KOPT-K1 (cell line): ENCODE results near the gene RING1.

Experiments used
- H3K27ac ChIP-seq: fragments of 200-600 bp; sonication (generic); 2 replicates; pipeline ENCODE4 v1.5.1; 2016; ENCODE audit warnings: antibody characterized with exemption, mild to moderate bottlenecking, low read depth, low read length; ENCODE audit not compliant: poor library complexity, severe bottlenecking
- H3K36me3 ChIP-seq: fragments of 200-600 bp; sonication (generic); 2 replicates; pipeline ENCODE4 v1.5.1; 2017; ENCODE audit warnings: antibody characterized with exemption, mild to moderate bottlenecking, low read length, moderate library complexity; ENCODE audit not compliant: insufficient read depth
- H3K9me3 ChIP-seq: fragments of 200-600 bp; sonication (generic); 2 replicates; pipeline ENCODE4 v1.5.1; 2017; ENCODE audit warnings: antibody characterized with exemption, low read length, mild to moderate bottlenecking; ENCODE audit not compliant: insufficient read depth, poor library complexity, severe bottlenecking

RING1 gene

GRCh38 chr6:33169291-33170175 lies 38.8 kb upstream of the RING1 start:
- Histone ChIP-seq H3K9me3 (no peaks in the 10 kb centered on the region), H3K27ac (no peak overlapping the region), H3K36me3 (no peaks in the 10 kb centered on the region)

- Histone ChIP-seq H3K9me3 (no peaks in the 10 kb centered on the region), H3K36me3 (no peaks in the 10 kb centered on the region), H3K27ac (no peak overlapping the region)
Observed at GRCh38 chr6:33170176-33171015, 37.9 kb upstream of the RING1 start.

DNA sequence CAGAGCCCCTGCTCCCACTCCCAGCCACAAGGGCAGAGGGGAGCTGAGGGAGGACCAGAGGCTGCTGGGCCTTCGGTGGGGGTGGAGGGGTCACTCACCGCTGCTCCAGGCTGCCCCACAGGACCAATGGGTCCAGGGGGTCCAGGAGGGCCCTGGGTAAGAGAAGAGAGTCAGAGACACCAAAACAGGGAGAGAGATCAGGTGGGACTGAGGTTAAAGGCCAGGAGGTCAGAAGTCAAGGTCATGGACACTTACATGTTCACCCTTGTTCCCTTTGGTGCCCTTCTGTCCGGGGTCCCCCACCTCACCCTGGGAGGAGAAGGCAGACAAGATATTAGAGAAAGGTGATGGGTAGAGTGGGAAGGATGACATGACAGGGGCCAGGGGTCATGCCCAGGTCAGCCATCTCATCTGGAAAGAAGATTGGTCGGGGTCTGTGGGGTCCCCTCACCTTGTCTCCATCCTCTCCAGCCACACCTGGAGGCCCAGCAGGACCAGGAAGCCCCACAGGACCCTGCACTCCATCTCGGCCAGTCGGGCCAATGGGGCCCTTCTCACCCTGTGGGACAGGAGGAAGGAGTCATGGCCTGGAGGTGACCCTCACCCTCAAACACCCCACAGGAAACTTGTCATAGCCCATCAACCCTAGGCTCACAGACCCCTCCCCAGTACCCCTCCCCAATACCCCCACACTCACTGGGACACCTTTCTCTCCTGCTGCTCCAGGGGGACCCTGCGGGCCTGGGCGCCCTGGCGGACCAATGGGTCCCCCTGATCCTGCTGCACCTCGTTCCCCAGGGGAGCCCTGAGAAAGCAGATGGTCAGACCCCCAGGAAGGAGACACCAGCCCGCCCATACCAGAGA lies 37.1 kb upstream of the RING1 start:
- H3K36me3 ChIP-seq, result no peaks in the 10 kb centered on the region
- H3K9me3 ChIP-seq, result no peaks in the 10 kb centered on the region
- no peak overlapping the region for H3K27ac ChIP-seq

GRCh38 chr6:33171880-33172687 lies 36.2 kb upstream of the RING1 start:
- H3K27ac ChIP-seq, result no peak overlapping the region
- H3K36me3 ChIP-seq, result no peaks in the 10 kb centered on the region
- H3K9me3 ChIP-seq, result no peaks in the 10 kb centered on the region

DNA sequence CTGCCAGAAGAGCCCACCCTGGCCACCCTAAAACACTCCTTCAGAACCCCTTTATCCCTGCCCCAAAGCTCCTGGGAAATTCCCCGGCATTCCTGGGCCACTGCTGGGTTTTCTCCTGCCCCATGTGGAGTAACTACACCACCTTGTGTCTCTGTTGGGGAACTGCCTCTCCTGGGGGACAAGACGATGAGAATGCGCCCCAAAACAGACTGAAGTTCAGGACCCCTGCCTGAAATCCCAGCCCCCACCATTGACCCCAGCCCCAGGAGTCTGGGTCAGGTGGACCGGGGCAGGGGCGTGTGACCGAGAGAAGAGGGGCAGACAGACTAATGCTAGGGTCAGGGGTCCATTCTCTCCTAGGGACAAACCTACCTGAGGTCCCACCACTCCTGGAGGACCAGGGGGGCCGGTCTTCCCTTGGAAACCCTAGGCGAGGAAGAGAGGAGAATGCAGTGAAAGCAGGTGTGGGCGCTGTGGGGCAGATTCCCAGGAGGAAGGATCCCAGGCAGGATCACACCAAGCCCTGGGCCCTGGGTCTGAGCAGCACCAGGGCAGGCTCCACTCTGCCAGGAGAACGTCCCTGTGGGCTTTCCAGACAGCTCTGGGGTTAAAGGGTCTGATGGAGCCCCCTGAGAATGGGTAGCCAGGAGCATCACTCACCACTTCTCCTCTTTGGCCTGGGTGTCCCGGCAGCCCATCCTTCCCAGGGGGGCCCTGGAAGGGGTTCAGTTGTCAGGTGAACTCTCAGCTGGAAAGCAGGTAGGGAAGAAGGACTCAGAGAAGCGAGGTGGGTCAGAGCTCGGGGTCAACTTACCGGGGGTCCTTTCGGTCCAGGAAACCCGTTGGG lies 35.4 kb upstream of the RING1 start:
- Histone ChIP-seq H3K36me3 (no peaks in the 10 kb centered on the region), H3K27ac (no peak overlapping the region), H3K9me3 (no peaks in the 10 kb centered on the region)

DNA sequence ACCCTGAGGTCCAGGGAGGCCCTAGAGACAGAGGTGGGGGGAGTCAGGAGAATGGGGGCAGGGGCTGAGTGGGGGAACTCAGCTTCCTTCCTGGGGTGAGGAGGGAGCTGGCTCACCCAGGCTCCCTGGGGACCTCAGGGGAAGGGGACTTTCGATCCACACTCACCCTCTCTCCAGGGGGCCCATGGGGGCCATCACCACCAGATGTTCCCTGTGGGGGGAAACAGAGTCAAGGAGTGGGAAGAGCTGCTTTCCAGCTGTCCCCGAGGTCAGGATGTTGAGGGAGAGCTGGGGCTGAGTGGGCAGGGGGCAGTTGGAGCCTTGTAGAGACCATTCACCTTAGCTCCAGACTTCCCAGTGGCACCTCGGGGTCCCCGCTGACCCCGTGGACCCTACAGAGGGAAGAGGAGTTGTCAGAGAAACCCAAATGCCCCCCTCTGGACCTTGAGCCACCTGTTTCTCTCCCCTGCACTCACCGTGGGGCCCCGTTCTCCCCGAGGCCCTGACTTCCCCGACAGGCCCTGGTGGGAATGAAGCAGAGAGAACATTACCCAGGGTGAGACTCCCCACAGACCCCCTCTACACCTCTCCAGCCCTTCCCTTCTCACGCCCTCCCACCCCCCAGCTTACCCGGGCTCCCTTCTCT lies 34.6 kb upstream of the RING1 start:
- no peak overlapping the region for H3K27ac ChIP-seq
- H3K9me3 ChIP-seq, result no peaks in the 10 kb centered on the region
- H3K36me3 ChIP-seq, result no peaks in the 10 kb centered on the region

- H3K9me3 ChIP-seq, result no peaks in the 10 kb centered on the region
- no peaks in the 10 kb centered on the region for H3K36me3 ChIP-seq
- no peak overlapping the region for H3K27ac ChIP-seq
Observed at GRCh38 chr6:33174784-33175183, 33.5 kb upstream of the RING1 start.

DNA sequence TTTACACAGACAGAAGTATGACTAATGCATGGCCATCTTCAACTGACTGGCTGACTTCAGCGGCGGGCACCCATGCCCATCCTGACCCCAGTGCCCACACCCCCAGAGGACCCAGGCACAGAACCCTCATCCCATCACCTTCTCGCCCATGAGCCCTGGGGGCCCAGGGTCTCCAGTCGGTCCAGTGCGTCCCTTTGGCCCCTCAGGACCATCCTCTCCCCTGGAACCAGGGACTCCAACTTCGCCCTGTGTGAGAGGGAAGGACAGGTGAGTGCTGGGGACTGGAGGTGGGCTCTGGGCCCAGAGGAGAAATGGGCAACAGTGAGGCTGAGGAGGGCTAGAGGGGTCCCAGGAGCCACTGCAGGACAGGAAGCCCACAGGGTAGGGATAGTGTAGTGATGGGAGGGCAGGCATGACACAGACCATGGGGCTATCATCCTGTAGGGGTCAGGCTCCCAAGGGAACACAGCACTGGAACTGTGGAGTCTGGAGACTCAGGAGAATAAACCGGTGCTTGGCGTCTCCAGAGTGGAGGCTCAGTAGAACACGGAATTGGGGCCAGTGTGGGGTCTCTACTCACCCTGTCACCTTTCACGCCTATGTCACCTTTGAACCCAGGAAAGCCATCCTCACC lies 32.7 kb upstream of the RING1 start:
- H3K27ac ChIP-seq, result no peak overlapping the region
- no peaks in the 10 kb centered on the region for H3K9me3 ChIP-seq
- no peaks in the 10 kb centered on the region for H3K36me3 ChIP-seq

GRCh38 chr6:33176906-33177305 lies 31.4 kb upstream of the RING1 start:
- H3K27ac ChIP-seq, result no peak overlapping the region
- H3K9me3 ChIP-seq, result no peaks in the 10 kb centered on the region
- no peaks in the 10 kb centered on the region for H3K36me3 ChIP-seq

DNA sequence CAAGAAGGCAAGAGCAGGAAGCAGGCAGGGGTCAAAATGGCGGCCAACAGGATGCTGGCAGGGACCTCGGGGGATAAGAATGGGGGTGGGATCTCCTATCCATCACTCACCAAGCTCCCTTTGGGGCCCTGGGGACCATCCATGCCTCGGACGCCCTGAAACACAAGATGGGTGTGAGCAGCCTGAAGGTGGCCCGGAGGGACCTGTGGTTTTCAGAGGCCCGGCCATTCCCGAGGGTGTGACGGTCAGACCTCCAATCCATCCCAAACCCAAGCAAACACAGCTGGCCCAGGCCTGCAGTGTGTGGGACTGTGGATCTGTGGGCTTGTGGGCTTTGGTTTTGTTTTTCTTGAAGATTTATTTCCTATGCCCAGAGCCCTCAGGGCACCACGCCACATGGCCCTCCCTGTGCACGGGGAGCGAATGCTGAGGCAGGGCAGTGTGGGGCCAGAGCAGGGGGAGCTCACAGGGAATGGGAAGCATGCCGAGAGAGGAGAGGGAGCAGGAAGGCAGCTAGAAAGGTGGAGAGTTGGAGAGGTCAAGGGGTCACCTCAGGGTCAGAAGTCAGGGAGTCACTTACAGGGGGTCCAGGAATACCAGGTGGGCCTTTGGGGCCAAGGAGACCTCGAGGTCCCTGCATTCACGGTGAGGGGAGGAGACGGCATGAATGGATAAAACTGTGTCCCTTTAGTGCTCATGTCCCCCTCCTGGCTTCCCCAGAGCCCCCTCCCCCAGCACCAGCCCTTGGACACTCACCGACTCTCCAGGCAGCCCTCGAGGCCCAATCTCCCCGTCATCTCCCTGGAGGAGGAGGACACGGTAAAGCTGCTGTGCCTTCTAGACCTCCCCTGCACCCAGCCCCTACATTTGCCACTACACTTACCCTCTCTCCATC lies 30.5 kb upstream of the RING1 start:
- peaks cover 2% of the 10 kb centered on the region for H3K9me3 ChIP-seq
- no peak overlapping the region for H3K27ac ChIP-seq
- H3K36me3 ChIP-seq, result no peaks in the 10 kb centered on the region

GRCh38 chr6:33178755-33179475 lies 29.4 kb upstream of the RING1 start:
- H3K9me3 ChIP-seq, result peaks cover 13% of the 10 kb centered on the region
- no peaks in the 10 kb centered on the region for H3K36me3 ChIP-seq
- H3K27ac ChIP-seq, result no peak overlapping the region
